Adrenal gland (tissue), 12 donors: ENCODE data around the gene BUD31. TPM values are rescaled to one million over a fixed set of nuclear protein-coding genes. Genes with fewer than 3 reads are reported as not detected.
A peak's percentile ranks its signal among the peaks of the same experiment; 100 is the strongest.

Experiments used
- DNase-seq, 7 donors: peaks; one replicate each; pipeline ENCODE4 v3.0.0-alpha.2; 2019 to 2020
- H3K27ac ChIP-seq, 5 donors: fragments of 200-600 bp; sonication (generic) in 4 of 5; 1 replicate in 3 of 5; 2 replicates in 2 of 5; pipeline versions ENCODE4 v1.5.1 to v1.8.0; 2016 to 2020; ENCODE audit warnings: mild to moderate bottlenecking in 1 of 5
- H3K27me3 ChIP-seq: fragments of 200-600 bp; 2 replicates; pipeline ENCODE4 v1.8.0; 2021
- H3K36me3 ChIP-seq, 2 donors: fragments of 200-600 bp; replicated peaks in 1 of 2; 1 replicate in 1 of 2; 2 replicates in 1 of 2; pipeline versions ENCODE4 v1.5.1 to v1.8.0; 2018 to 2022
- H3K4me1 ChIP-seq, 2 donors: fragments of 200-600 bp; replicated peaks in 1 of 2; 1 replicate in 1 of 2; 2 replicates in 1 of 2; pipeline versions ENCODE4 v1.5.1 to v1.8.0; 2018 to 2021
- H3K4me3 ChIP-seq, 4 donors: fragments of 200-600 bp; sonication (generic) in 3 of 4; one replicate each; pipeline ENCODE4 v1.5.1; 2016 to 2018
- H3K9me3 ChIP-seq, 3 donors: fragments of 200-600 bp; sonication (generic) in 1 of 3; replicated peaks in 1 of 3; 1 replicate in 2 of 3; 2 replicates in 1 of 3; pipeline versions ENCODE4 v1.5.1 to v1.8.0; 2016 to 2021
- POLR2A ChIP-seq, 2 donors: fragments of 450-650 bp; IDR thresholded peaks; one replicate each; pipeline ENCODE4 v1.6.1; 2017; ENCODE audit warnings: antibody characterized with exemption in 2 of 2, mild to moderate bottlenecking in 2 of 2, moderate library complexity in 1 of 2
- WGBS, 4 donors: extraction: QIAGEN DNeasy Blood & Tissue Kit in 2 of 4; methylation state at CpG; one replicate each; pipeline versions ENCODE4 v1.1.5 to v1.1.7; 2013 to 2017; 5-methylcytosine and 5-hydroxymethylcytosine counted together
- intact Hi-C, 2 donors: fragments of 100-400 bp; cut with DNase I; formaldehyde crosslinking; loops; one replicate each; pipeline versions ENCODE4 v1.14.1 to v1.15.0; 2022 to 2023
- polyA plus RNA-seq, 3 donors: library from polyadenylated mRNA; stranded (reverse); fragments of 200-250 nt in 2 of 3; fragments of 350-450 nt in 1 of 3; fragmentation: Illumina TruSeq in 1 of 3; extraction: RNeasy Lipid Tissue Mini Kit (QIAGEN cat#74804) in 1 of 3; gene quantifications; one replicate each; pipeline ENCODE4 v1.2.3, GENCODE V29; 2013 to 2014
- total RNA-seq, 9 donors: library from RNA; depleted of rRNA in 4 of 9; stranded (reverse); fragments of >200 nt in 4 of 9; fragments of 120-200 nt in 1 of 9; fragmentation: NEBNext Ultra II Directional in 1 of 9; extraction: Animal tissue kit (Norgen Biotek cat#: 25700) in 1 of 9; gene quantifications; one replicate each; pipeline versions ENCODE4 v1.1.0 to v1.2.4, GENCODE V29; 2013 to 2023
- TF ChIP-seq, protein P1 (sequence below), 6 experiments: fragments of 450-650 bp in 4 of 6; fragments of 200-600 bp in 2 of 6; sonication (generic) in 1 of 6; IDR thresholded peaks; 1 replicate in 5 of 6; 2 replicates in 1 of 6; pipeline versions ENCODE4 v1.5.1 to v1.8.0; 2016 to 2021; ENCODE audit warnings: antibody characterized with exemption in 6 of 6, mild to moderate bottlenecking in 2 of 6, moderate library complexity in 1 of 6
- donor health status: healthy with polysubstance abuse.
- donor health status: Bipolar disorder and iron deficiency.
- donor health status: DM: yes; HTN: yes; CAD: no.
- donor health status: DM: no; HTN: no; CAD: no.
- donor health status: DM: no; HTN: no; CAD: no.
- donor health status: DM: yes; HTN: yes; CAD: no.

BUD31 gene
- total and polyA plus RNA-seq, 12 donors, result 59.0 to 287 (median 86.7) TPM

DNA sequence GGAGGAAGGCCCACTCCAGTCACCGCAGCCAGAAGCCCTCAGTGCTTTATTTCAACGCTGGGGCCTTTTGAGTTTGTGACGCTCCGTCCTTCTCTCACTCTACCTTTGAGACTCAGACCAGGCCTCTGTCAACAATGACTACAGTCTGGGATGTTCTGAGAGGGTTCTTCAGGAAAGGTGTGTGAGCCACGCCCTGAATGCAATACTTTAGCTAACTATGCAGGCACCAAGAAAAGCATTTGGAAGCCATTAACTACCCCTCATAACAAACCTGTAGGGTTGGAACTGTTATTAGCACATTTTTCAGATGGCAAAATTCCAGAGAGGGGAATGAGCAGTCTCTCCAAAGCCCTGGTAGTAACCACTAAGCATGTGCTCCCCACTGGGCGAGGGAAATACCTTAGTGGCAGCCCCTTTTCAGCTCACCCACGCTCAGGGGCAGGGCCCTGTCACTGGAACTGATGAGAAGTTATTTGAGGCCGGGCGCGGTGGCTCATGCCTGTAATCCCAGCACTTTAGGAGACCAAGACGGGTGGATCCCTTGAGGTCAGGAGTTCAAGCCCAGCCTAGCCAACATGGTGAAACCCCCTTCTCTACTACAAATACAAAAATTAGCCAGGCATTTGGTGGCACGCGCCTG lies 39.9 kb upstream of the BUD31 start:
- Histone ChIP-seq H3K9me3 (no peaks in the 10 kb centered on the region), H3K27me3 (no peaks in the 10 kb centered on the region), H3K4me1 (no peaks in the 10 kb centered on the region), H3K27ac (no peak overlapping the region), H3K36me3 (peaks cover 0 to 39% of the 10 kb centered on the region in 2 donors), H3K4me3 (no peak overlapping the region)
- DNase-seq, result no peak
- WGBS, 4 donors, result 89 to 97% (median 95%) methylated on average over 12 to 13 of the region's 13 CpGs
- TF ChIP-seq, protein P1, sequence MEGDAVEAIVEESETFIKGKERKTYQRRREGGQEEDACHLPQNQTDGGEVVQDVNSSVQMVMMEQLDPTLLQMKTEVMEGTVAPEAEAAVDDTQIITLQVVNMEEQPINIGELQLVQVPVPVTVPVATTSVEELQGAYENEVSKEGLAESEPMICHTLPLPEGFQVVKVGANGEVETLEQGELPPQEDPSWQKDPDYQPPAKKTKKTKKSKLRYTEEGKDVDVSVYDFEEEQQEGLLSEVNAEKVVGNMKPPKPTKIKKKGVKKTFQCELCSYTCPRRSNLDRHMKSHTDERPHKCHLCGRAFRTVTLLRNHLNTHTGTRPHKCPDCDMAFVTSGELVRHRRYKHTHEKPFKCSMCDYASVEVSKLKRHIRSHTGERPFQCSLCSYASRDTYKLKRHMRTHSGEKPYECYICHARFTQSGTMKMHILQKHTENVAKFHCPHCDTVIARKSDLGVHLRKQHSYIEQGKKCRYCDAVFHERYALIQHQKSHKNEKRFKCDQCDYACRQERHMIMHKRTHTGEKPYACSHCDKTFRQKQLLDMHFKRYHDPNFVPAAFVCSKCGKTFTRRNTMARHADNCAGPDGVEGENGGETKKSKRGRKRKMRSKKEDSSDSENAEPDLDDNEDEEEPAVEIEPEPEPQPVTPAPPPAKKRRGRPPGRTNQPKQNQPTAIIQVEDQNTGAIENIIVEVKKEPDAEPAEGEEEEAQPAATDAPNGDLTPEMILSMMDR (IDR thresholded peaks at IDR 0.05), result no peak
- TF ChIP-seq POLR2A (IDR thresholded peaks at IDR 0.05), result no peak
- intact Hi-C loops, result no loop called here

DNA sequence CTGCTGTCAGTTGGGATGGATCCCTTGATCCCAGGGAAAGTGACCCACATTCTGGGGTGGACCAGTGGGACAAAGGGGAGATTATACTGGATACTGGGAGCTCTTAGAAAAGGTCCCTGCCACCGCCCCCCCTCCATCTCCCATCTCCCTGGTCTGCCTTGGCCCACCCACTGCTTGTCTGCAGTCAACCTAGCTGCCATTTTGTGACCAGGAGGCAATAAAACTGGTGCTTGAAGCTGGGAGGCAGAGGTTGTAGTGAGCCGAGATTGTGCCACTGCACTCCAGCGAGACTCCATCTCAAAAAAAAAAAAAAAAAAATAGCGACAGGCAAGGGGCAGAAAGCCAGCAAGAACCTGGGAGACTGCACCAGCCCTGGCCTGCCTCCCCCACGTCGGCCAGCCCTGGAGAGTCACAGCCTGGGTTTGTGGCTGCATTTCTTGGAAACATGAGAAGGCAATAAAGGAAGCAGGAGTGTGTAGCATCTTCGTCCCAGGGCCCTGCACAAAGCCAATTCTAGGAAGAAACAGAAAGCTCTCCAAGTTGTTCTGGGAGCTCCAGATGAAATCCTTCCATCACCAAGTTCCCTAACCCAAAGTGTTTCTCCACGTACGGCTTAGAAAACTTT lies 38.9 kb upstream of the BUD31 start:
- no peaks in the 10 kb centered on the region for H3K27me3 ChIP-seq
- no peaks in the 10 kb centered on the region for H3K9me3 ChIP-seq
- no peaks in the 10 kb centered on the region for H3K4me1 ChIP-seq
- H3K4me3 ChIP-seq, result no peak overlapping the region
- 58 to 64% (median 62%) methylated on average over 8 to 9 of the region's 9 CpGs for WGBS, 4 donors
- no peak for TF ChIP-seq POLR2A (IDR thresholded peaks at IDR 0.05)
- TF ChIP-seq, protein P1 (IDR thresholded peaks at IDR 0.05), result no peak
- intact Hi-C loops, result no loop called here
- H3K27ac ChIP-seq, result no peak overlapping the region
- H3K36me3 ChIP-seq, result peaks cover 0 to 29% of the 10 kb centered on the region in 2 donors
- no peak for DNase-seq

DNA sequence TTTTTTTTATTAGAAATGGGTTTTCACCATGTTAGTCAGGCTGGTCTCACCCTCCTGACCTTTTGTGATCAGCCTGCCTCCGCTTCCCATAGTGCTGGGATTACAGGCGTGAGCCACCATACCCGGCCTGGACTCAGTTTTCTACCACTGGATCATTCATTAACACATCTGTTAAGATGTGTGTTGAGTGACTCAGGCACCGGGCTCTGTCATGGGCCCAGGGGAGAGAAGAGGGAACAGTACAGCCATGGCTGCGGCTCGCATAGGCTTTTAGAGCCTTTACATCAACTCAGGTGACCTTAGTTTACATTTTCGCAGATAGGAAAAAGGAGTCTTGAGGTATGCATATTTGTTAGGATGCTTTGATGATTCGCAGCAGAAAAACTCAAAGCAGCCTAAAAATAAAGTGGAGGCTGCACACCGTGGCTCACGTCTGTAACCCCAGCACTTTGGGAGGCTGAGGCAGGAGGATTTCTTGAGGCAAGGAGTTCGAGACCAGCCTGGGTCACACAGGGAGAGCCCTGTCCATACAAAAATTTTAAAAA lies 37.3 kb upstream of the BUD31 start:
- intact Hi-C loops, result no loop called here
- no peak for DNase-seq
- Histone ChIP-seq H3K4me1 (peaks cover 0 to 12% of the 10 kb centered on the region in 2 donors), H3K9me3 (no peaks in the 10 kb centered on the region), H3K27me3 (no peaks in the 10 kb centered on the region), H3K4me3 (no peak overlapping the region), H3K36me3 (peaks cover 0 to 13% of the 10 kb centered on the region in 2 donors), H3K27ac (no peak overlapping the region)
- no peak for TF ChIP-seq POLR2A (IDR thresholded peaks at IDR 0.05)
- TF ChIP-seq, protein P1 (IDR thresholded peaks at IDR 0.05), result no peak
- WGBS, 4 donors, result 86 to 92% (median 91%) methylated on average over 11 of the region's 11 CpGs

DNA sequence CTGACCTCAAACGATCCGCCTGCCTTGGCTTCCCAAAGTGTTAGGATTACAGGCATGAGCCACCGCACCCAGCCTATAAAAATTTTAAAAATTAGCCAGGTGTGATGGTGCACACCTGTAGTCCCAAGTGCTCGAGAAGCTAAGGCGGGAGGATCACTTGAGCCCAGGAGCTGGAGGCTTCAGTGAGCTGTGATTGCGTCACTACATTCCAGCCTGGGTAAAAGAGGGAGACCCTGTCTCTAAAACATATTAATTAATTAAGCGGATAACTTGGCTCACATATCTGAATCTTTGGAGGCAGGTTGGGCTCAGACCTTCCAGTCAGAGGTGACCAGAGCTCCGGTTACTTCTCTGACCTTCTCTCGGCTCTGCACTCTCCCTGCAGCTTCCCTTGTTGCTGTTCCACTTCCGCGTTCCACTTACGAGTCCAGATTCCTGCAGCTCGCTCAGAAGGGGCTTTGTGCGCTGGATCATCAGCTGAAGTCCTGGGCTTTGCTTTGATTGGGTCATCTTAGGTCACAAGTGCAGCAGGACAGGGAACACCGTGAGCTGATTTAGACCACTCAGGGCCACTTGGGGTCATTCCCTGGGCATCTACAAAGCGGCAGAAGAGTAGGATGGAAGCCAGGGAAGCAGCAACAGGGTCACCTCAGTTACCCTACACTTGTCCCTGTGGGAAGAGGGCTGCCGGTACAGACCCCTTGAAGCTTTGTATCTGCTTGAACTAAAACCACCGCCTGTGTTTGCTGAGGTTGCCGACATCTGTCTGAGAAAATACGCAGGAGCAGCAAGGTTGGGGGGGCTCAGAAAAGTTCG lies 36.3 kb upstream of the BUD31 start:
- H3K27ac ChIP-seq, result peak overlapping the region in 2 of 5 donors; percentile 15 to 44
- peaks cover 0 to 14% of the 10 kb centered on the region in 2 donors for H3K4me1 ChIP-seq
- DNase-seq, result no peak
- no peak overlapping the region for H3K4me3 ChIP-seq
- H3K27me3 ChIP-seq, result no peaks in the 10 kb centered on the region
- no peak for TF ChIP-seq POLR2A (IDR thresholded peaks at IDR 0.05)
- TF ChIP-seq, protein P1 (IDR thresholded peaks at IDR 0.05), result no peak
- H3K9me3 ChIP-seq, result no peaks in the 10 kb centered on the region
- WGBS, 4 donors, result 61 to 65% (median 63%) methylated on average over 20 to 21 of the region's 21 CpGs
- H3K36me3 ChIP-seq, result peaks cover 0 to 3% of the 10 kb centered on the region in 2 donors
- intact Hi-C loops, result no loop called here
